ENCODE results near the gene SNTB2. TPM values are rescaled to one million over a fixed set of nuclear protein-coding genes. Genes with fewer than 3 reads are reported as not detected.

Gene SNTB2
- total RNA-seq, 2 experiments from 2014 or later = 7.3 to 7.8 TPM

- Mint-ChIP-seq H3K27me3 (ENCODE audit: low read depth) (no peaks in the 10 kb centered on the region), H3K27ac (no peak overlapping the region), H3K4me3 (no peak overlapping the region), H3K36me3 (ENCODE audit: low read depth) (peaks cover 35% of the 10 kb centered on the region), H3K9me3 (no peaks in the 10 kb centered on the region), H3K4me1 (ENCODE audit: low read depth) (peaks cover 33% of the 10 kb centered on the region)
- intact Hi-C loops (cut with micrococcal nuclease) = no loop called here
- CTCF ChIA-PET = no interaction called here
- DNase-seq = no peak
Observed at GRCh38 chr16:69344171-69344570, 157.2 kb downstream of the SNTB2 start.

GRCh38 chr16:69345923-69346322 is 159.0 kb downstream of the SNTB2 start:
- CTCF ChIA-PET = no interaction called here
- Mint-ChIP-seq H3K27me3 (ENCODE audit: low read depth) (no peaks in the 10 kb centered on the region), H3K9me3 (no peaks in the 10 kb centered on the region), H3K4me3 (no peak overlapping the region), H3K36me3 (ENCODE audit: low read depth) (peaks cover 29% of the 10 kb centered on the region), H3K27ac (no peak overlapping the region), H3K4me1 (ENCODE audit: low read depth) (peaks cover 22% of the 10 kb centered on the region)
- DNase-seq = no peak
- intact Hi-C loops (cut with micrococcal nuclease) = no loop called here

GRCh38 chr16:69346683-69347082 is 159.7 kb downstream of the SNTB2 start:
- Mint-ChIP-seq H3K27ac (no peak overlapping the region), H3K27me3 (ENCODE audit: low read depth) (no peaks in the 10 kb centered on the region), H3K4me1 (ENCODE audit: low read depth) (peaks cover 15% of the 10 kb centered on the region), H3K9me3 (no peaks in the 10 kb centered on the region), H3K36me3 (ENCODE audit: low read depth) (peaks cover 24% of the 10 kb centered on the region), H3K4me3 (no peak overlapping the region)
- DNase-seq = no peak
- intact Hi-C loops (cut with micrococcal nuclease) = no loop called here
- CTCF ChIA-PET = no interaction called here

DNA sequence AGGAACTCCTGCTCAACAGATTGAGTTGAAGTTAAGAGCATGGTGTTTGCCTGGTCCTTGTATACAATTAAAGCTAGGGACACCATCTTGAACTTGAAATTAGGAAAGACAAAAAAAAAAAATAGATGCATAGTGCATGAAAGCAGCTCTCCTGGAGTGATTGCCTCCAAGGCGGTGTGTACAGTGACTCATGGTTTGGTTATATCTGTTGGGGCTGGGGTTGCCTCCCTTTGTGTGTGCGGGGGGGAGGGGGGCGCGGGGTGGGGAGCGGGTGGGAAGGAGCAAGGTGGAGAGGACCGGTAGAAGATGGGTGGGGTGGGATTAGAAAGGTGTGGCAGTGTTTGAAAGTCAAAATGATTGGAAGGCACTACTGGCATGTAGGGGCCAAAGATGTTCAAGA is 161.3 kb downstream of the SNTB2 start:
- no peak overlapping the region for H3K27ac Mint-ChIP-seq
- intact Hi-C loops (cut with micrococcal nuclease) = no loop called here
- peaks cover 6% of the 10 kb centered on the region for H3K4me1 Mint-ChIP-seq (ENCODE audit: low read depth)
- H3K9me3 Mint-ChIP-seq = no peaks in the 10 kb centered on the region
- CTCF ChIA-PET = no interaction called here
- peaks cover 24% of the 10 kb centered on the region for H3K36me3 Mint-ChIP-seq (ENCODE audit: low read depth)
- H3K27me3 Mint-ChIP-seq (ENCODE audit: low read depth) = no peaks in the 10 kb centered on the region
- no peak for DNase-seq
- no peak overlapping the region for H3K4me3 Mint-ChIP-seq

GRCh38 chr16:69349536-69349935 is 162.6 kb downstream of the SNTB2 start:
- intact Hi-C loops (cut with micrococcal nuclease) = no loop called here
- H3K9me3 Mint-ChIP-seq = no peaks in the 10 kb centered on the region
- peaks cover 19% of the 10 kb centered on the region for H3K36me3 Mint-ChIP-seq (ENCODE audit: low read depth)
- peaks cover 4% of the 10 kb centered on the region for H3K4me1 Mint-ChIP-seq (ENCODE audit: low read depth)
- no peak overlapping the region for H3K27ac Mint-ChIP-seq
- CTCF ChIA-PET = no interaction called here
- no peaks in the 10 kb centered on the region for H3K27me3 Mint-ChIP-seq (ENCODE audit: low read depth)
- DNase-seq = no peak
- H3K4me3 Mint-ChIP-seq = no peak overlapping the region

DNA sequence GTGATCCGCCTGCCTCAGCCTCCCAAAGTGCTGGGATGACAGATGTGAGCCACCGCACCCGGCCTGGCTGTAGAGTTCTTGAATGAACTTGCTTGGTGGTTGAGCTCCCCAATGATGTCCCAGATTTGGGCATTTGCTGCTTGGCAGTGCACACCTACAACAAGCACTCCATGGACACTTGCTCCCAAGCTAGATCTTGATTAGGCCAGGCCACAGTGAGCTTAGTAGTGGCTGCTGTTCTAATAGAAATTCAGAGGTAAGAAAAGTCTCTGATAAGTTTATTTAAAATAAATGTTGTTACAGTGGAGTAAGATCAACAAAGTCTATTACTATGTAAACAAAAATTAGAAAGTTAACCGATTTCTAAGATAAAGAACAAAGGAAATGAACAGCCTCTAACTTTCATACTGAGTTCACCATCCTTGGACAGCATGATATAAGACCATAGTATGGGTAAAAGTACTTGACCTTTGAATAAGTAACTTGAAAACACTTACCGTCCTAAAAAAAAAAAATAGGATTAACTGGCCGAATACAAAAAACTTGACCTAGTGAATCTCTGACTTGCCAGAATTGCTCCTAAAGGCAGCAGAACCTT is 163.7 kb downstream of the SNTB2 start:
- H3K27ac Mint-ChIP-seq = no peak overlapping the region
- H3K9me3 Mint-ChIP-seq = no peaks in the 10 kb centered on the region
- H3K4me3 Mint-ChIP-seq = no peak overlapping the region
- peaks cover 2% of the 10 kb centered on the region for H3K4me1 Mint-ChIP-seq (ENCODE audit: low read depth)
- intact Hi-C loops (cut with micrococcal nuclease) = no loop called here
- DNase-seq = no peak
- no peaks in the 10 kb centered on the region for H3K27me3 Mint-ChIP-seq (ENCODE audit: low read depth)
- peaks cover 26% of the 10 kb centered on the region for H3K36me3 Mint-ChIP-seq (ENCODE audit: low read depth)
- CTCF ChIA-PET = interaction anchor here (0.6 kb wide), 2 partner anchors 17 to 44 kb away, joined by 3 to 8 read pairs; no protein-coding TSS in a partner anchor

GRCh38 chr16:69351309-69352027 is 164.5 kb downstream of the SNTB2 start, which contains the start of gene TMED6:
Gene TMED6 (minus strand): TSS chr16:69351786. CDS start chr16:69351753, 33 bp downstream.
- no peak within 1 kb of the TSS for H3K4me3 Mint-ChIP-seq
- no peak for DNase-seq
- H3K9me3 Mint-ChIP-seq = no peaks in the 10 kb centered on the region
- H3K27ac Mint-ChIP-seq = peak within 1 kb of the TSS; percentile 46
- H3K4me1 Mint-ChIP-seq (ENCODE audit: low read depth) = no peaks in the 10 kb centered on the region
- H3K36me3 Mint-ChIP-seq (ENCODE audit: low read depth) = peaks cover 28% of the 10 kb centered on the region
- no peaks in the 10 kb centered on the region for H3K27me3 Mint-ChIP-seq (ENCODE audit: low read depth)
- intact Hi-C loops (cut with micrococcal nuclease) = no loop called here
- CTCF ChIA-PET = interaction anchor here (0.6 kb wide), 2 partner anchors 18 to 45 kb away, joined by 3 to 8 read pairs; no protein-coding TSS in a partner anchor

Other genes with a start within 250 kb of the SNTB2 start
- under 1 TPM; 0.20 to 0.31 TPM for gene HAS3, start 81.5 kb upstream of the SNTB2 start, total RNA-seq
- 100 to 1,000 TPM; 114 to 117 TPM for gene CHTF8, start 54.6 kb upstream of the SNTB2 start, total RNA-seq
- gene UTP4, start 54.5 kb upstream of the SNTB2 start, total RNA-seq = 10 to 100 TPM; 62.6 to 69.8 TPM
- 10 to 100 TPM; 34.3 to 35.8 TPM for gene VPS4A, start 124.2 kb downstream of the SNTB2 start, total RNA-seq
- 10 to 100 TPM; 12.3 to 13.9 TPM for gene PDF, start 143.4 kb downstream of the SNTB2 start, total RNA-seq
- 10 to 100 TPM; 21.0 to 22.6 TPM for gene COG8, start 152.4 kb downstream of the SNTB2 start, total RNA-seq
- 10 to 100 TPM; 35.3 to 36.8 TPM for gene NIP7, start 152.6 kb downstream of the SNTB2 start, total RNA-seq
- under 1 TPM; 0.86 to 0.88 TPM for gene TMED6, start 164.6 kb downstream of the SNTB2 start, total RNA-seq
- gene TERF2, start 198.8 kb downstream of the SNTB2 start, total RNA-seq = 10 to 100 TPM; 38.6 to 40.1 TPM
- gene CYB5B, start 237.5 kb downstream of the SNTB2 start, total RNA-seq = 100 to 1,000 TPM; 160 to 172 TPM